NK-92 treated with Interleukin-12 subunit alpha and Interleukin-12 subunit beta, amount 100 ng/mL, for 24 hours (cell line): ENCODE results near the gene LEMD3.
A peak's percentile ranks its signal among the peaks of the same experiment; 100 is the strongest.

Experiments
- DNase-seq: peaks from one replicate; lab custom pipeline; 2025; lab: John Stamatoyannopoulos, UW

The LEMD3 gene

GRCh38 chr12:65170209-65170881 lies 962 bp downstream of the LEMD3 start:
- DNase-seq = peak; percentile 39

- DNase-seq = no peak
These were observed 1.7 kb downstream of the LEMD3 start for GRCh38 chr12:65171073-65171472.

GRCh38 chr12:65171870-65172269 lies 2.5 kb downstream of the LEMD3 start:
- DNase-seq = no peak

- DNase-seq = no peak
These were observed 6.0 kb downstream of the LEMD3 start for GRCh38 chr12:65175385-65175784.

GRCh38 chr12:65182012-65182739 lies 12.8 kb downstream of the LEMD3 start:
- DNase-seq = no peak

GRCh38 chr12:65184176-65184857 lies 14.9 kb downstream of the LEMD3 start:
- no peak for DNase-seq

- no peak for DNase-seq
These were observed 15.5 kb downstream of the LEMD3 start for GRCh38 chr12:65184858-65185229.

GRCh38 chr12:65187665-65188064 lies 18.3 kb downstream of the LEMD3 start:
- DNase-seq = no peak

- no peak for DNase-seq
These were observed 18.9 kb downstream of the LEMD3 start for GRCh38 chr12:65188179-65188701.

- DNase-seq = no peak
These were observed 19.8 kb downstream of the LEMD3 start for GRCh38 chr12:65189028-65189718.

- no peak for DNase-seq
These were observed 23.7 kb downstream of the LEMD3 start for GRCh38 chr12:65192963-65193516.

GRCh38 chr12:65194949-65195348 lies 25.6 kb downstream of the LEMD3 start:
- DNase-seq = no peak

- DNase-seq = no peak
These were observed 26.1 kb downstream of the LEMD3 start for GRCh38 chr12:65195387-65196055.

- DNase-seq = no peak
These were observed 27.6 kb downstream of the LEMD3 start for GRCh38 chr12:65196762-65197567.

- no peak for DNase-seq
These were observed 30.2 kb downstream of the LEMD3 start for GRCh38 chr12:65199604-65200003.

GRCh38 chr12:65200007-65200665 lies 30.8 kb downstream of the LEMD3 start:
- no peak for DNase-seq

GRCh38 chr12:65203376-65203775 lies 34.0 kb downstream of the LEMD3 start:
- no peak for DNase-seq

- no peak for DNase-seq
These were observed 35.6 kb downstream of the LEMD3 start for GRCh38 chr12:65204886-65205525.

GRCh38 chr12:65205886-65206285 lies 36.5 kb downstream of the LEMD3 start:
- DNase-seq = no peak

GRCh38 chr12:65208125-65208524 lies 38.7 kb downstream of the LEMD3 start:
- DNase-seq = no peak
